GM12878 (cell line): Measurements from ENCODE around the gene KRTAP17-1. TPM values are rescaled to one million over a fixed set of nuclear protein-coding genes. Genes with fewer than 3 reads are reported as not detected.

Experiments
- ATAC-seq: fragments of 200-7000 bp; cut with Tn5 transposase; 3 replicates; pipeline ENCODE4 v1.9.1; 2020; ENCODE audit warnings: mild to moderate bottlenecking, moderate library complexity
- BruUV-seq: library from RNA; stranded (reverse); fragments of 400-500 nt; replicated peaks from 2 replicates; lab custom pipeline; 2021; lab: Mats Ljungman, UMichigan
- CTCF ChIA-PET: fragments of 300-600 bp; sonication (Branson Sonifier 250); formaldehyde crosslinking; extraction: SDS; loops from one replicate; lab custom pipeline; 2021; ENCODE audit warnings: inconsistent platforms; lab: Yijun Ruan, JAX
- POLR2A ChIA-PET: fragments of 350-600 bp; formaldehyde crosslinking; extraction: SDS; loops from one replicate; lab custom pipeline; 2021; ENCODE audit warnings: inconsistent platforms; lab: Charles Lee
- RAD21 ChIA-PET: fragments of 300-600 bp; sonication (Branson Sonifier 250); formaldehyde crosslinking; loops from one replicate; lab custom pipeline; 2023; ENCODE audit warnings: antibody characterized with exemption; ENCODE audit not compliant: unreplicated experiment; lab: Charles Lee
- SMC1A ChIA-PET: fragments of 300-600 bp; sonication (Branson Sonifier 250); formaldehyde crosslinking; loops from one replicate; lab custom pipeline; 2023; ENCODE audit not compliant: unreplicated experiment, uncharacterized antibody; lab: Charles Lee
- DNase-seq: peaks from one replicate; pipeline ENCODE4 v3.0.0-alpha.2; 2011; ENCODE audit warnings: low read depth, low spot score
- FAIRE-seq: peaks from 3 replicates; lab custom pipeline; 2011; peaks lifted over from hg19 to GRCh38; lab: Jason Lieb, UNC
- H2AFZ ChIP-seq: 2 replicates; pipeline ENCODE4 v1.6.0; 2011; ENCODE audit warnings: low read depth, low read length, control low read depth; ENCODE audit not compliant: control insufficient read depth
- H3K27ac ChIP-seq: 2 replicates; pipeline ENCODE4 v1.5.1; 2011; ENCODE audit warnings: control low read depth; ENCODE audit not compliant: control insufficient read depth, insufficient read depth
- H3K27me3 ChIP-seq, 2 experiments: replicated peaks in 1 of 2; 2 replicates each; pipeline versions ENCODE4 v1.6.0 to v1.6.1; 2011; ENCODE audit warnings: low read length in 1 of 2; ENCODE audit not compliant: control insufficient read depth in 2 of 2, insufficient read depth in 2 of 2
- H3K36me3 ChIP-seq, 2 experiments: 2 replicates each; pipeline ENCODE4 v1.5.1; 2011; ENCODE audit warnings: low read length in 1 of 2; ENCODE audit not compliant: control insufficient read depth in 2 of 2, insufficient read depth in 2 of 2
- H3K4me1 ChIP-seq: 2 replicates; pipeline ENCODE4 v1.6.1; 2011; ENCODE audit warnings: mild to moderate bottlenecking, low read length, moderate library complexity, mixed read lengths; ENCODE audit not compliant: control insufficient read depth, insufficient read depth
- H3K4me2 ChIP-seq: 2 replicates; pipeline ENCODE4 v1.6.0; 2011; ENCODE audit warnings: control low read depth; ENCODE audit not compliant: control insufficient read depth, insufficient read depth
- H3K4me3 ChIP-seq: fragments of 200-600 bp; sonication (generic); 2 replicates; pipeline ENCODE4 v1.5.1; 2016
- H3K79me2 ChIP-seq: 2 replicates; pipeline ENCODE4 v1.6.0; 2011; ENCODE audit warnings: low read length; ENCODE audit not compliant: control insufficient read depth, insufficient read depth
- H3K9ac ChIP-seq: 2 replicates; pipeline ENCODE4 v1.8.0; 2011; ENCODE audit warnings: low read length, control low read depth, mixed read lengths; ENCODE audit not compliant: control insufficient read depth, insufficient read depth
- H3K9me3 ChIP-seq: replicated peaks from 3 replicates; pipeline ENCODE4 v1.5.1; 2011; ENCODE audit warnings: mild to moderate bottlenecking, low read length; ENCODE audit not compliant: control insufficient read depth, insufficient read depth
- H4K20me1 ChIP-seq: 2 replicates; pipeline ENCODE4 v1.6.0; 2011; ENCODE audit not compliant: control insufficient read depth, insufficient read depth
- CUX1 ChIP-seq: IDR thresholded peaks from 2 replicates; pipeline ENCODE4 v1.6.1; 2012; ENCODE audit warnings: improper control_type of control experiment, low read depth, low read length; ENCODE audit not compliant: insufficient replicate concordance
- SIX5 ChIP-seq: IDR thresholded peaks from 2 replicates; pipeline ENCODE4 v1.6.1; 2011; ENCODE audit warnings: mild to moderate bottlenecking, low read depth, low read length, moderate library complexity; ENCODE audit not compliant: severe bottlenecking
- ZBTB4 ChIP-seq: fragments of 450-650 bp; formaldehyde crosslinking; IDR thresholded peaks from 2 replicates; pipeline ENCODE4 v1.4.0; 2022; ENCODE audit warnings: mild to moderate bottlenecking, moderate library complexity
- ZNF207 ChIP-seq: fragments of 450-650 bp; IDR thresholded peaks from 2 replicates; pipeline ENCODE4 v1.6.1; 2014; ENCODE audit warnings: antibody characterized with exemption, mild to moderate bottlenecking, borderline replicate concordance
- WGBS: methylation state at CpG from one replicate; pipeline ENCODE4 v1.1.6; 2016; ENCODE audit warnings: low lambda C conversion rate; ENCODE audit not compliant: insufficient replicate concordance, insufficient coverage; ENCODE audit errors: missing lambda C conversion rate; 5-methylcytosine and 5-hydroxymethylcytosine counted together
- in situ Hi-C: fragments of 300-500 bp; cut with MboI; formaldehyde crosslinking; loops from 9 replicates; pipeline ENCODE4 v1.14.3; 2018; ENCODE audit warnings: mixed read lengths
- intact Hi-C: fragments of 100-400 bp; cut with micrococcal nuclease; formaldehyde crosslinking; loops from one replicate; pipeline ENCODE4 v1.14.2; 2022; ENCODE audit not compliant: unreplicated experiment
- polyA plus RNA-seq, 11 experiments: library from polyadenylated mRNA; depleted of rRNA in 4 of 11; unstranded in 6 of 11; stranded (reverse) in 5 of 11; fragments of >200 nt; fragmentation: Nextera tagmentation in 4 of 11; fragmentation: Illumina TruSeq in 1 of 11; extraction: Ambion mirVana in 4 of 11; extraction: Trizol in 1 of 11; gene quantifications; 1 replicate in 1 of 11; 2 replicates in 10 of 11; pipeline versions ENCODE4 v1.2.1 to v1.2.3, GENCODE V29; 2011 to 2016; ENCODE audit warnings: inconsistent platforms in 2 of 11, missing spikeins in 2 of 11, low read depth in 1 of 11
- total RNA-seq, 4 experiments: library from RNA; depleted of rRNA in 3 of 4; stranded (reverse); fragments of >200 nt in 3 of 4; fragmentation: Illumina TruSeq in 1 of 4; extraction: Trizol in 1 of 4; gene quantifications; 2 replicates each; pipeline versions ENCODE4 v1.2.1 to v1.2.3, GENCODE V29; 2013 to 2021
- TF ChIP-seq, protein P1 (sequence below): IDR thresholded peaks from 2 replicates; pipeline ENCODE4 v1.6.1; 2012; ENCODE audit warnings: mild to moderate bottlenecking, low read depth, low read length
- TF ChIP-seq, protein P2 (sequence below): fragments of 450-650 bp; IDR thresholded peaks from 2 replicates; pipeline ENCODE4 v1.6.1; 2016; ENCODE audit warnings: mild to moderate bottlenecking, moderate library complexity, borderline replicate concordance

Gene KRTAP17-1
- total and polyA plus RNA-seq, 10 of the 15 experiments (the other 5 are each of a cell fraction or from before 2014, with no cell fraction given): 0.16 to 5.7 (median 0.17) TPM; not detected in 7

DNA sequence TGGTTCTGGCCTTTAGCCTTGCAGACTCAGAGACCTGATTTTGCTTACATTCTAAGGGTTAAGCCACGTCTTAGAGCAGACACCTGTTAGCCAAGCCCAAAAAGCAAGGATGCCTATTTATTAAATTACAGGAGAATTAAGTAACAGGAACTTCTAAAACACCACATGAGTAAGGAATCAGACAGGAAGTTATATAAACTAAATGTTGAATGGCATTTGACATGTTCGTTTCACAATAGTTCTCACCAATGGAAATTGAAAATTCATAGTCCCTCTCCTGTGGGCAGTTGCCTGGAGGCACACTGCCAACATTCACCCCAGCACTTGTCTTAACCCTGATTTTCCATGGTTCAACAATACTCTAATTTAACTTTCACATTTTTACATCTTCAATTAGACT lies 31.0 kb downstream of the KRTAP17-1 start:
- Histone ChIP-seq H4K20me1 (no peaks in the 10 kb centered on the region), H3K9me3 (no peaks in the 10 kb centered on the region), H3K9ac (no peak overlapping the region), H3K4me2 (no peak overlapping the region), H3K4me3 (no peak overlapping the region), H3K4me1 (no peaks in the 10 kb centered on the region), H3K36me3 (no peaks in the 10 kb centered on the region), H3K27me3 (no peaks in the 10 kb centered on the region), H3K27ac (no peak overlapping the region), H3K79me2 (no peaks in the 10 kb centered on the region), H2AFZ (no peak overlapping the region)
- SMC1A ChIA-PET: no interaction called here
- DNase-seq: no peak
- no peak for FAIRE-seq
- intact Hi-C loops: no loop called here
- BruUV-seq: no TSS peak
- POLR2A ChIA-PET: no interaction called here
- in situ Hi-C loops: no loop called here
- WGBS: 0% methylated on average over 2 of the region's 2 CpGs
- ATAC-seq: no peak
- RAD21 ChIA-PET: no interaction called here
- CTCF ChIA-PET: no interaction called here
- TF ChIP-seq, protein P1, sequence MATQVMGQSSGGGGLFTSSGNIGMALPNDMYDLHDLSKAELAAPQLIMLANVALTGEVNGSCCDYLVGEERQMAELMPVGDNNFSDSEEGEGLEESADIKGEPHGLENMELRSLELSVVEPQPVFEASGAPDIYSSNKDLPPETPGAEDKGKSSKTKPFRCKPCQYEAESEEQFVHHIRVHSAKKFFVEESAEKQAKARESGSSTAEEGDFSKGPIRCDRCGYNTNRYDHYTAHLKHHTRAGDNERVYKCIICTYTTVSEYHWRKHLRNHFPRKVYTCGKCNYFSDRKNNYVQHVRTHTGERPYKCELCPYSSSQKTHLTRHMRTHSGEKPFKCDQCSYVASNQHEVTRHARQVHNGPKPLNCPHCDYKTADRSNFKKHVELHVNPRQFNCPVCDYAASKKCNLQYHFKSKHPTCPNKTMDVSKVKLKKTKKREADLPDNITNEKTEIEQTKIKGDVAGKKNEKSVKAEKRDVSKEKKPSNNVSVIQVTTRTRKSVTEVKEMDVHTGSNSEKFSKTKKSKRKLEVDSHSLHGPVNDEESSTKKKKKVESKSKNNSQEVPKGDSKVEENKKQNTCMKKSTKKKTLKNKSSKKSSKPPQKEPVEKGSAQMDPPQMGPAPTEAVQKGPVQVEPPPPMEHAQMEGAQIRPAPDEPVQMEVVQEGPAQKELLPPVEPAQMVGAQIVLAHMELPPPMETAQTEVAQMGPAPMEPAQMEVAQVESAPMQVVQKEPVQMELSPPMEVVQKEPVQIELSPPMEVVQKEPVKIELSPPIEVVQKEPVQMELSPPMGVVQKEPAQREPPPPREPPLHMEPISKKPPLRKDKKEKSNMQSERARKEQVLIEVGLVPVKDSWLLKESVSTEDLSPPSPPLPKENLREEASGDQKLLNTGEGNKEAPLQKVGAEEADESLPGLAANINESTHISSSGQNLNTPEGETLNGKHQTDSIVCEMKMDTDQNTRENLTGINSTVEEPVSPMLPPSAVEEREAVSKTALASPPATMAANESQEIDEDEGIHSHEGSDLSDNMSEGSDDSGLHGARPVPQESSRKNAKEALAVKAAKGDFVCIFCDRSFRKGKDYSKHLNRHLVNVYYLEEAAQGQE: no peak
- TF ChIP-seq SIX5 (no peak), ZNF207 (no peak), CUX1 (no peak), ZBTB4 (CRISPR knock-in tag) (no peak)
- TF ChIP-seq, protein P2, sequence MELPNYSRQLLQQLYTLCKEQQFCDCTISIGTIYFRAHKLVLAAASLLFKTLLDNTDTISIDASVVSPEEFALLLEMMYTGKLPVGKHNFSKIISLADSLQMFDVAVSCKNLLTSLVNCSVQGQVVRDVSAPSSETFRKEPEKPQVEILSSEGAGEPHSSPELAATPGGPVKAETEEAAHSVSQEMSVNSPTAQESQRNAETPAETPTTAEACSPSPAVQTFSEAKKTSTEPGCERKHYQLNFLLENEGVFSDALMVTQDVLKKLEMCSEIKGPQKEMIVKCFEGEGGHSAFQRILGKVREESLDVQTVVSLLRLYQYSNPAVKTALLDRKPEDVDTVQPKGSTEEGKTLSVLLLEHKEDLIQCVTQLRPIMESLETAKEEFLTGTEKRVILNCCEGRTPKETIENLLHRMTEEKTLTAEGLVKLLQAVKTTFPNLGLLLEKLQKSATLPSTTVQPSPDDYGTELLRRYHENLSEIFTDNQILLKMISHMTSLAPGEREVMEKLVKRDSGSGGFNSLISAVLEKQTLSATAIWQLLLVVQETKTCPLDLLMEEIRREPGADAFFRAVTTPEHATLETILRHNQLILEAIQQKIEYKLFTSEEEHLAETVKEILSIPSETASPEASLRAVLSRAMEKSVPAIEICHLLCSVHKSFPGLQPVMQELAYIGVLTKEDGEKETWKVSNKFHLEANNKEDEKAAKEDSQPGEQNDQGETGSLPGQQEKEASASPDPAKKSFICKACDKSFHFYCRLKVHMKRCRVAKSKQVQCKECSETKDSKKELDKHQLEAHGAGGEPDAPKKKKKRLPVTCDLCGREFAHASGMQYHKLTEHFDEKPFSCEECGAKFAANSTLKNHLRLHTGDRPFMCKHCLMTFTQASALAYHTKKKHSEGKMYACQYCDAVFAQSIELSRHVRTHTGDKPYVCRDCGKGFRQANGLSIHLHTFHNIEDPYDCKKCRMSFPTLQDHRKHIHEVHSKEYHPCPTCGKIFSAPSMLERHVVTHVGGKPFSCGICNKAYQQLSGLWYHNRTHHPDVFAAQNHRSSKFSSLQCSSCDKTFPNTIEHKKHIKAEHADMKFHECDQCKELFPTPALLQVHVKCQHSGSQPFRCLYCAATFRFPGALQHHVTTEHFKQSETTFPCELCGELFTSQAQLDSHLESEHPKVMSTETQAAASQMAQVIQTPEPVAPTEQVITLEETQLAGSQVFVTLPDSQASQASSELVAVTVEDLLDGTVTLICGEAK: no peak
